Keratinocyte (primary cell): ENCODE measurements around the gene SLC37A1.

Experiments used
- EZH2 ChIP-seq: IDR thresholded peaks from one replicate; pipeline ENCODE4 v1.6.1; 2012; ENCODE audit warnings: inconsistent platforms, mild to moderate bottlenecking, low read length, moderate library complexity
- TF ChIP-seq, protein P1 (sequence below), 3 experiments: IDR thresholded peaks in 1 of 3; conservative IDR thresholded peaks in 1 of 3; optimal IDR thresholded peaks in 1 of 3; 2 replicates in 2 of 3; 3 replicates in 1 of 3; pipeline versions ENCODE3 to v1.5.1; 2011; ENCODE audit warnings: low read length in 3 of 3, mild to moderate bottlenecking in 3 of 3, moderate library complexity in 2 of 3, control low read depth in 1 of 3, inconsistent platforms in 1 of 3; ENCODE audit not compliant: insufficient read depth in 2 of 3; ENCODE audit errors: extremely low read depth in 1 of 3

DNA sequence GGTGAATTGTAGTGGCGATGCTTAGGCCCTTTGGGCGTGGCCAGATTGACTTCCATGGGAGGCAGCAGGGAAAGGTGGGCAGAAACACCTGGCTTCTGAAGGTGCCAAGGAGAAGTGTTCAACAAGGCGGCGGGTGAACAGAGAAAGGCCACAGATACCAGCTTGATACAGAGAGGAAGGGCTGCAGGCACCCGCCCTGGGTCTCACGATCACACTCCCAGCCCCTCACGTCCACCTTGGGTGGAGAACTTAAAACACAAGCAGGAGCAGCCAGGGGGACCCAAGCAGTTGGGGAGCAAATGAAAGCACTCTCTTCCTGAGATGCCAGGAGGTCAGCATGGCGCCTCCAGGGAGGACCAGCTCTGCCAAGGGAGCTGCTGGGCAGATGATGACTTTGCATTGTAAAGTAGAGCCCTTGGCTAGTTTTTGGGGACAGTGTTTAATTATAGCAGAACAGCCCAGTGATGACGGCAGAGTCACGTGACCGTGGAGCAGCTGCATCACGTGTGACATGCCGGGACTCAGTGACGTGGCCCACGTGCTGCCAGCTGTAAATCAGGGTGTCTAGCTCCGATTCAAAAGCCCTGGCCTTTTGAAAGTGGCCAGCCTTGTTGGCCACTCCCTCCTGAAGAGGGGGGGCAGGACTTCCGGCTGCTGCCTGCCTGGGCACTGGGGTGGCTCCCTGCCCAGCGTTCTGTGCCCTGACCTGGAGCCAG lies 19.0 kb downstream of the SLC37A1 start:
- TF ChIP-seq, protein P1, sequence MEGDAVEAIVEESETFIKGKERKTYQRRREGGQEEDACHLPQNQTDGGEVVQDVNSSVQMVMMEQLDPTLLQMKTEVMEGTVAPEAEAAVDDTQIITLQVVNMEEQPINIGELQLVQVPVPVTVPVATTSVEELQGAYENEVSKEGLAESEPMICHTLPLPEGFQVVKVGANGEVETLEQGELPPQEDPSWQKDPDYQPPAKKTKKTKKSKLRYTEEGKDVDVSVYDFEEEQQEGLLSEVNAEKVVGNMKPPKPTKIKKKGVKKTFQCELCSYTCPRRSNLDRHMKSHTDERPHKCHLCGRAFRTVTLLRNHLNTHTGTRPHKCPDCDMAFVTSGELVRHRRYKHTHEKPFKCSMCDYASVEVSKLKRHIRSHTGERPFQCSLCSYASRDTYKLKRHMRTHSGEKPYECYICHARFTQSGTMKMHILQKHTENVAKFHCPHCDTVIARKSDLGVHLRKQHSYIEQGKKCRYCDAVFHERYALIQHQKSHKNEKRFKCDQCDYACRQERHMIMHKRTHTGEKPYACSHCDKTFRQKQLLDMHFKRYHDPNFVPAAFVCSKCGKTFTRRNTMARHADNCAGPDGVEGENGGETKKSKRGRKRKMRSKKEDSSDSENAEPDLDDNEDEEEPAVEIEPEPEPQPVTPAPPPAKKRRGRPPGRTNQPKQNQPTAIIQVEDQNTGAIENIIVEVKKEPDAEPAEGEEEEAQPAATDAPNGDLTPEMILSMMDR (optimal IDR thresholded peaks at IDR 0.05 in 1 of 3, IDR thresholded peaks at IDR 0.05 in 1 of 3, conservative IDR thresholded peaks at IDR 0.05 in 1 of 3; ENCODE audit: extremely low read depth in 1 of 3, insufficient read depth in 2 of 3, low read length in 3 of 3): no peak
- TF ChIP-seq EZH2: no peak
